ENCODE measurements around the gene CNTN2. TPM values are rescaled to one million over a fixed set of nuclear protein-coding genes. Genes with fewer than 3 reads are reported as not detected.

The CNTN2 gene
- total and polyA plus RNA-seq, 4 donors, result 0.01 to 0.48 (median 0.07) TPM

DNA sequence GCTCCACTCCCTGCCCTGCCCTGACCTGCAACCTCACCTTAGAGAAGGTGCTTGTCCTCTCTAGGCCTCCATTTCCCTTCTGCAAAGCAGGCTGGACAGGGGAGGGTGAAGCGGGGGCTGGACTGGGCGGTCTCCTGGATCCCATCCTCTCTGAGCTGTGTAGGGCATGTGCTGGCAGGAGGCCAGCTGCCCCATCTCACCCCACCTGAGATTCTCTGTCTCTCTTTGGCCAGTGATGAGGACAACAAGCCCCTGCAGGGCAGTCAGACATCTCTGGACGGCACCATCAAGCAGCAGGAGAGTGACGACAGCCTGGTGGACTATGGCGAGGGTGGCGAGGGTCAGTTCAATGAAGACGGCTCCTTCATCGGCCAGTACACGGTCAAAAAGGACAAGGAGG is 26.9 kb upstream of the CNTN2 start:
- no peaks in the 10 kb centered on the region for H3K27me3 ChIP-seq (ENCODE audit: control insufficient read depth in 3 of 3, insufficient read depth in 3 of 3, low read length in 2 of 3)
- H3K4me3 ChIP-seq, result no peak overlapping the region
- TF ChIP-seq, protein P1, sequence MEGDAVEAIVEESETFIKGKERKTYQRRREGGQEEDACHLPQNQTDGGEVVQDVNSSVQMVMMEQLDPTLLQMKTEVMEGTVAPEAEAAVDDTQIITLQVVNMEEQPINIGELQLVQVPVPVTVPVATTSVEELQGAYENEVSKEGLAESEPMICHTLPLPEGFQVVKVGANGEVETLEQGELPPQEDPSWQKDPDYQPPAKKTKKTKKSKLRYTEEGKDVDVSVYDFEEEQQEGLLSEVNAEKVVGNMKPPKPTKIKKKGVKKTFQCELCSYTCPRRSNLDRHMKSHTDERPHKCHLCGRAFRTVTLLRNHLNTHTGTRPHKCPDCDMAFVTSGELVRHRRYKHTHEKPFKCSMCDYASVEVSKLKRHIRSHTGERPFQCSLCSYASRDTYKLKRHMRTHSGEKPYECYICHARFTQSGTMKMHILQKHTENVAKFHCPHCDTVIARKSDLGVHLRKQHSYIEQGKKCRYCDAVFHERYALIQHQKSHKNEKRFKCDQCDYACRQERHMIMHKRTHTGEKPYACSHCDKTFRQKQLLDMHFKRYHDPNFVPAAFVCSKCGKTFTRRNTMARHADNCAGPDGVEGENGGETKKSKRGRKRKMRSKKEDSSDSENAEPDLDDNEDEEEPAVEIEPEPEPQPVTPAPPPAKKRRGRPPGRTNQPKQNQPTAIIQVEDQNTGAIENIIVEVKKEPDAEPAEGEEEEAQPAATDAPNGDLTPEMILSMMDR (IDR thresholded peaks at IDR 0.05; ENCODE audit: control extremely low read depth, extremely low read depth), result no peak
- no peak overlapping the region for H3K27ac ChIP-seq (ENCODE audit: low read depth in 1 of 2, low read length in 1 of 2)
- no peaks in the 10 kb centered on the region for H3K36me3 ChIP-seq (ENCODE audit: control insufficient read depth in 4 of 4, insufficient read depth in 4 of 4, low read length in 4 of 4)
- no peak overlapping the region for H3K9ac ChIP-seq (ENCODE audit: insufficient read depth in 1 of 2, low read length in 2 of 2)
- ATAC-seq (ENCODE audit: insufficient read depth, low FRiP score) (no peak), DNase-seq (no peak)
- peaks cover 0 to 18% (median 1%) of the 10 kb centered on the region in 5 donors for H3K4me1 ChIP-seq (ENCODE audit: control insufficient read depth in 5 of 5, insufficient read depth in 5 of 5, low read length in 5 of 5)
- WGBS, 2 donors, result 93% methylated on average over 9 of the region's 9 CpGs
- no peaks in the 10 kb centered on the region for H3K9me3 ChIP-seq (ENCODE audit: control insufficient read depth in 4 of 4, insufficient read depth in 3 of 4, low read length in 3 of 4)

DNA sequence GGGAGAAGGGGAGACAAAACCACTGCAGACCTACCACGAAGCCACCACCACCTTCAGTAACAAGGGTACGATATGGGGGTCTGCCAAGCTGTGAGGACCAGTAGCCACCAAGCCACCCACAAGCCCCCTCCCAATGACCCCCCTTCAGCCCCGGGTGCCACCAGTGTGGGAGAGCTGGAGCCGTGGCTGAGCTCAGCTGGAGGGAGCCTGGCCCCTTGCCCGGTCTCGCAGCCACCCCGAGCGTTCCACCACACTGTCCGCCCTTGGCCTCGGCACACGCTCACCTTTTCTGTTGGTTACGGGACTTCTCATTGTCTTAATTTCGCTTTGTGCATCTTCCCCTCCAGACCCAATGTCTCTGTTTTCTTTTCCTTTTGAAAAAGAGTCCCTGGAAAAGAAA is 26.4 kb upstream of the CNTN2 start:
- Histone ChIP-seq H3K36me3 (ENCODE audit: control insufficient read depth in 4 of 4, insufficient read depth in 4 of 4, low read length in 4 of 4) (no peaks in the 10 kb centered on the region), H3K9ac (ENCODE audit: insufficient read depth in 1 of 2, low read length in 2 of 2) (no peak overlapping the region), H3K27ac (ENCODE audit: low read depth in 1 of 2, low read length in 1 of 2) (no peak overlapping the region), H3K27me3 (ENCODE audit: control insufficient read depth in 3 of 3, insufficient read depth in 3 of 3, low read length in 2 of 3) (no peaks in the 10 kb centered on the region), H3K4me1 (ENCODE audit: control insufficient read depth in 5 of 5, insufficient read depth in 5 of 5, low read length in 5 of 5) (peaks cover 0 to 18% (median 1%) of the 10 kb centered on the region in 5 donors), H3K9me3 (ENCODE audit: control insufficient read depth in 4 of 4, insufficient read depth in 3 of 4, low read length in 3 of 4) (no peaks in the 10 kb centered on the region), H3K4me3 (no peak overlapping the region)
- DNase-seq (no peak), ATAC-seq (ENCODE audit: insufficient read depth, low FRiP score) (no peak)
- 93 to 95% methylated on average over 13 of the region's 13 CpGs for WGBS, 2 donors
- TF ChIP-seq, protein P1 (IDR thresholded peaks at IDR 0.05; ENCODE audit: control extremely low read depth, extremely low read depth), result no peak

DNA sequence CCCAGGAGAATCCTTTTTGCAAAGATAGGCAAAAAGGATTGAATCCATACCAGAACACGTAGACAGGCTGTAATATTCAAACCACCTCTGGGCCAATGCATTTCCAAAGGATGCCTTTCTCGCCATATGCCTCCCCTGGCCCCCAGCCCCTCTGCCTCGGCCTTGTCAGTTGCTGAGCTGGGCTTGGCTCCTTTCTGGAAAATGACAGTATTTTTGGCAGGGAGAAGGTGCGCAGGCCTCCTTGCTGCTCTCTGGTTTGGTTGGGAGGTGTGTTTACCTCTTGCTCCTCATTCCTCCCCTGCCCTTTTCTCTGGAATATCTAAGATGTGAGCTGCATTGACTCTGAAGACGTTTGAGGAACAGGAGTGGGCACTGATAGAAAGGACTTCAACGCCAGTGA is 26.0 kb upstream of the CNTN2 start:
- H3K9me3 ChIP-seq (ENCODE audit: control insufficient read depth in 4 of 4, insufficient read depth in 3 of 4, low read length in 3 of 4), result no peaks in the 10 kb centered on the region
- WGBS, 2 donors, result 87 to 93% methylated on average over 6 of the region's 6 CpGs
- no peak overlapping the region for H3K27ac ChIP-seq (ENCODE audit: low read depth in 1 of 2, low read length in 1 of 2)
- no peaks in the 10 kb centered on the region for H3K27me3 ChIP-seq (ENCODE audit: control insufficient read depth in 3 of 3, insufficient read depth in 3 of 3, low read length in 2 of 3)
- TF ChIP-seq, protein P1 (IDR thresholded peaks at IDR 0.05; ENCODE audit: control extremely low read depth, extremely low read depth), result no peak
- H3K4me3 ChIP-seq, result no peak overlapping the region
- H3K36me3 ChIP-seq (ENCODE audit: control insufficient read depth in 4 of 4, insufficient read depth in 4 of 4, low read length in 4 of 4), result no peaks in the 10 kb centered on the region
- H3K9ac ChIP-seq (ENCODE audit: insufficient read depth in 1 of 2, low read length in 2 of 2), result no peak overlapping the region
- DNase-seq (no peak), ATAC-seq (ENCODE audit: insufficient read depth, low FRiP score) (no peak)
- H3K4me1 ChIP-seq (ENCODE audit: control insufficient read depth in 5 of 5, insufficient read depth in 5 of 5, low read length in 5 of 5), result peaks cover 0 to 18% (median 1%) of the 10 kb centered on the region in 5 donors

DNA sequence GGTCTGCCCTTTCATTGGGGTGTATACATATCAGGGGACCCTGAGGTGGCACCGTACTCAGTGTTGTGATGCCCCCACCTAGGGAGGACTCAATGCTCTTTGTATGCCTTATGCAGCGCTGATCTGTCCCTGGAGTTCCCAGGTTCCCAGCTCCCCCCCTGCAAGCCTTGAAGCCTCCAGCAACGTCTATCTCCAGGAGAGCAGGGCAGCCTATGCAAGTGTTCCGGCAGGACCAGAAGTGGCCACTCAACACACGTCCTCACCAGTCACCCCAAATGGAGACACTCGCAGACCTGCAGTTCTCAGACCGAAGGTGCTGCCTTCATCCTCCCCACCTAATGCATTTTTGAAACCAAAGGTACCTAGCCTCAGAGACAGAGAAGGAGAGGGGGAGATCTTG is 25.2 kb upstream of the CNTN2 start:
- WGBS, 2 donors, result 78 to 89% methylated on average over 7 of the region's 7 CpGs

More for the DNA sequence above, 25.2 kb upstream of the CNTN2 start:
- H3K27ac ChIP-seq (ENCODE audit: low read depth in 1 of 2, low read length in 1 of 2), result no peak overlapping the region
- ATAC-seq (ENCODE audit: insufficient read depth, low FRiP score) (no peak), DNase-seq (no peak)
- no peaks in the 10 kb centered on the region for H3K9me3 ChIP-seq (ENCODE audit: control insufficient read depth in 4 of 4, insufficient read depth in 3 of 4, low read length in 3 of 4)
- H3K27me3 ChIP-seq (ENCODE audit: control insufficient read depth in 3 of 3, insufficient read depth in 3 of 3, low read length in 2 of 3), result no peaks in the 10 kb centered on the region
- TF ChIP-seq, protein P1 (IDR thresholded peaks at IDR 0.05; ENCODE audit: control extremely low read depth, extremely low read depth), result no peak
- H3K9ac ChIP-seq (ENCODE audit: insufficient read depth in 1 of 2, low read length in 2 of 2), result no peak overlapping the region
- no peak overlapping the region for H3K4me3 ChIP-seq
- peaks cover 0 to 18% (median 1%) of the 10 kb centered on the region in 5 donors for H3K4me1 ChIP-seq (ENCODE audit: control insufficient read depth in 5 of 5, insufficient read depth in 5 of 5, low read length in 5 of 5)
- no peaks in the 10 kb centered on the region for H3K36me3 ChIP-seq (ENCODE audit: control insufficient read depth in 4 of 4, insufficient read depth in 4 of 4, low read length in 4 of 4)

All from lung (tissue), 12 donors.